Astrocyte of the cerebellum (primary cell): Measurements from ENCODE around the gene GRID2.
A peak's percentile ranks its signal among the peaks of the same experiment; 100 is the strongest.
"Not testable (repeated sequence)": the region's sequence is repeated elsewhere in the genome, so short reads cannot be mapped to it uniquely, and the experiment has no call there.

Experiments
- DNase-seq: peaks from one replicate; pipeline ENCODE4 v3.0.0-alpha.2; 2011; ENCODE audit warnings: low read depth
- H3K4me3 ChIP-seq: 2 replicates; pipeline ENCODE4 v1.5.1; 2011; ENCODE audit warnings: mild to moderate bottlenecking, low read depth, low read length, moderate library complexity
- CTCF ChIP-seq: IDR thresholded peaks from 2 replicates; pipeline ENCODE4 v1.5.1; 2012; ENCODE audit warnings: low read length, low read depth, moderate library complexity, mild to moderate bottlenecking; ENCODE audit errors: missing control alignments
- in situ Hi-C: cut with HindIII; loops from 2 replicates; pipeline ENCODE4 v1.10.0; 2017; ENCODE audit warnings: low sequenced_read_pairs

Gene GRID2

GRCh38 chr4:92268642-92269041 is 35.1 kb upstream of the GRID2 start:
- H3K4me3 ChIP-seq = no peak overlapping the region
- no peak for DNase-seq
- TF ChIP-seq CTCF = no peak
- in situ Hi-C loops = no loop called here

- no peak overlapping the region for H3K4me3 ChIP-seq
- TF ChIP-seq CTCF = peak; percentile 6
- in situ Hi-C loops = no loop called here
- DNase-seq = no peak
Observed at GRCh38 chr4:92270908-92271307, 32.9 kb upstream of the GRID2 start.

GRCh38 chr4:92271551-92271950 is 32.2 kb upstream of the GRID2 start:
- DNase-seq, H3K4me3 ChIP-seq, in situ Hi-C loops: not testable (repeated sequence)

- H3K4me3 ChIP-seq, DNase-seq, in situ Hi-C loops: not testable (repeated sequence)
Observed at GRCh38 chr4:92277057-92277881, 26.5 kb upstream of the GRID2 start.

GRCh38 chr4:92279296-92279695 is 24.5 kb upstream of the GRID2 start:
- no peak for DNase-seq
- in situ Hi-C loops = no loop called here
- no peak overlapping the region for H3K4me3 ChIP-seq
- no peak for TF ChIP-seq CTCF

- in situ Hi-C loops = no loop called here
- peak; percentile 44 for TF ChIP-seq CTCF
- no peak for DNase-seq
- H3K4me3 ChIP-seq = no peak overlapping the region
Observed at GRCh38 chr4:92299152-92299551, 4.6 kb upstream of the GRID2 start.

GRCh38 chr4:92304121-92304520 is 355 bp downstream of the GRID2 start:
- TF ChIP-seq CTCF = no peak
- in situ Hi-C loops = no loop called here
- DNase-seq = no peak
- H3K4me3 ChIP-seq = peak overlapping the region; percentile 55

GRCh38 chr4:92304606-92305005 is 840 bp downstream of the GRID2 start:
- DNase-seq = no peak
- no peak for TF ChIP-seq CTCF
- H3K4me3 ChIP-seq = peak overlapping the region; percentile 55
- in situ Hi-C loops = no loop called here
